ENCODE results near the gene DNAJC1. TPM values are rescaled to one million over a fixed set of nuclear protein-coding genes. Genes with fewer than 3 reads are reported as not detected.

The DNAJC1 gene
- total and polyA plus RNA-seq, 2 donors (not counting 3 experiments of a cell fraction or from before 2014, with no cell fraction given): 11.2 to 19.7 TPM

- no peak for FAIRE-seq
- CTCF ChIA-PET: no interaction called here
- Histone ChIP-seq H3K9me1 (replicated peaks; ENCODE audit: control insufficient read depth, extremely low read depth, insufficient read depth, low read length) (no peaks in the 10 kb centered on the region), H3K27ac (ENCODE audit: insufficient read depth, low read depth, low read length) (no peak overlapping the region), H3K4me1 (ENCODE audit: control insufficient read depth, extremely low read depth, insufficient read depth, low read length) (no peaks in the 10 kb centered on the region), H3K9ac (replicated peaks; ENCODE audit: extremely low read depth, insufficient read depth, low read length) (no peak overlapping the region), H4K20me1 (replicated peaks; ENCODE audit: control insufficient read depth, extremely low read depth, insufficient read depth, low read length) (no peaks in the 10 kb centered on the region), H3K4me2 (ENCODE audit: insufficient read depth, low read length) (no peak overlapping the region), H3K9me3 (replicated peaks; ENCODE audit: control insufficient read depth, insufficient read depth, low read length) (no peaks in the 10 kb centered on the region), H3K36me3 (ENCODE audit: control insufficient read depth in 2 of 2, extremely low read depth in 1 of 2, insufficient read depth in 2 of 2, low read length in 2 of 2) (no peaks in the 10 kb centered on the region), H3K4me3 (replicated peaks in 1 of 3; ENCODE audit: insufficient read depth in 1 of 3, low read depth in 1 of 3, low read length in 3 of 3) (no peak overlapping the region), H2AFZ (ENCODE audit: low read depth, low read length) (no peak overlapping the region), H3K79me2 (ENCODE audit: control insufficient read depth, insufficient read depth, low read length) (no peaks in the 10 kb centered on the region), H3K27me3 (ENCODE audit: control insufficient read depth in 2 of 2, insufficient read depth in 2 of 2, low read length in 2 of 2) (no peaks in the 10 kb centered on the region)
- POLR2A ChIA-PET: no interaction called here
- no TSS peak for BruUV-seq (replicated peaks)
- DNase-seq (ENCODE audit: low read depth, low spot score): no peak
- intact Hi-C loops (cut with micrococcal nuclease): no loop called here
- TF ChIP-seq POLR2A (IDR thresholded peaks at IDR 0.05; ENCODE audit: low read depth, low read length) (no peak), MYC (IDR thresholded peaks at IDR 0.05; ENCODE audit: low read depth, low read length) (no peak), EZH2 (IDR thresholded peaks at IDR 0.05; ENCODE audit: borderline replicate concordance, low read depth, low read length, severe bottlenecking) (no peak), GATA2 (IDR thresholded peaks at IDR 0.05; ENCODE audit: insufficient read depth, insufficient read length, low read depth, low read length) (no peak), MAX (IDR thresholded peaks at IDR 0.05; ENCODE audit: insufficient read depth, insufficient read length) (no peak), FOS (IDR thresholded peaks at IDR 0.05; ENCODE audit: borderline replicate concordance, insufficient read depth, low read length) (no peak), CTCF (IDR thresholded peaks at IDR 0.05; ENCODE audit: extremely low read depth in 1 of 2, insufficient read depth in 1 of 2, low read depth in 1 of 2, low read length in 2 of 2) (no peak), JUN (IDR thresholded peaks at IDR 0.05; ENCODE audit: borderline replicate concordance, insufficient read depth, insufficient read length, low read depth) (no peak), POLR2AphosphoS5 (IDR thresholded peaks at IDR 0.05; ENCODE audit: insufficient read depth, low read depth, low read length) (no peak)
- dilution Hi-C loops (cut with MboI; ENCODE audit: extremely low pct_ligation_motif_present, low sequenced_read_pairs): no loop called here
Observed at GRCh38 chr10:22049635-22050034, 46.1 kb upstream of the DNAJC1 start.

All from endothelial cell of umbilical vein (primary cell).